GM18517 (cell line): ENCODE data around the gene CTF1.
A peak's percentile ranks its signal among the peaks of the same experiment; 100 is the strongest.

Experiments used
- ATAC-seq: cut with Tn5 transposase; IDR thresholded peaks from one replicate; pipeline ENCODE4 v1.9.1; 2021; ENCODE audit warnings: mild to moderate bottlenecking, moderate library complexity; ENCODE audit not compliant: unreplicated experiment

CTF1 gene

DNA sequence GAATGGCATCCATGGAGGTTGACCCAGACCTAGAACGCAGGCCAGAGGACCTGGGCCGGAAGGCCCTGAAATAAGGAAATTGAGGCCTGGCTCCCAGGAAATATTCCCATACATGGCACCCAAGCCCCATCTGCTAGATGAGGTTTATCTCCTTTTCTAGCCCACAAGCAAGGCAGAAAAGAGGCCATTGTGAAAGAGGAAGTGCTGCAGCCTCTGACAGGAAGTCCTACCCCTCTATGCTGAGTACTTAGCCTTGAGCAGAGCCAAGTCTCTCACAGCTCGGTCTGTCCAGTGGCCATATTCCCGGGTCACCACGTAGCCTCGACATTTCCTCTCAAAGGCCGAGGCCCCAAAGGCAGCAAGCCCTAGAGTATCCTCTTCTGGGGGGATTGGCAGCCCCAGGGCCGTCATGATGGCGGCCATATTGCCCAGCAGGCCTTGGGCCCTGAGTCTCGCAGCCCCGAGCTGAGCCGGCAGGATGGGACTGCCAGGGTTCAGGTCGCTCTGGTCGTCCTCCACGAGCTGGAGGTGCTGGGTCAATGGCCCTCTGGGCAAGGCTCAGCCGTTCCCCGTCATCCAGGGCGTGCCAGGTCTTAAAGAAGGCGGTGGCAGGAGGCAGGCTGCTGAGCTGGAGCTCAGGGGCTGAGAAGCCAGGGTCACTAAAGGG is 7.8 kb downstream of the CTF1 start:
- no peak for ATAC-seq

GRCh38 chr16:30907064-30907463 is 10.7 kb downstream of the CTF1 start:
- no peak for ATAC-seq

- ATAC-seq = no peak
Measured at GRCh38 chr16:30910427-30911029, 14.1 kb downstream of the CTF1 start.

DNA sequence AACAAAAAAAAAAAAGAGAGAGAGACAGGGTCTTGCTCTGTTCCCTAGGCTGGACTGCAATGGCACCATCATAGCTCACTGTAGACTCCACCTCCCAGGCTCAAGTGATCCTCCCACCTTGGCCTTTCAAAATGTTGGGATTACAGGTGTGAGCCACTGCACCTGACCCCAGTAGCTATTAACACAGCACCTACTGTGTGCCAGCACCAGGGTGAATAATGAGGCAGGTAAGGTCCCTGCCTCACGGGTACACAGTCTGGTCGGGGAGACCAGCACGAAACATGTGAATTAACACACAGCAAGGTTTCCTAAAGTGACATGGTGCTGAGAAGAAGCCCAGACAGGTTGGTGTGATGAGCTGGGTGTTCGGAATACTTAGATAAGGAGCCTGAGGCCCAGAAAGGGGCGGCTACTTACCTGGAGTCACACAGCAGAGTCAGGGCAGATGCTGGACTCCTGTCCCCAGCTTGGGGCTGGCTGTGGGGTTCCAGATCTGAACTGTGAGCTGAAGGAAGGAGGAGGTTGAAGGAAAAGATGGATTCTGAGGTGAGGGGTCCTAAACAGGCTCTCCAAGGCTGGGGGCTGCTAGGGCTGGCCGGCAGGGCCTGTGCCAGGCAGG is 16.5 kb downstream of the CTF1 start:
- no peak for ATAC-seq

DNA sequence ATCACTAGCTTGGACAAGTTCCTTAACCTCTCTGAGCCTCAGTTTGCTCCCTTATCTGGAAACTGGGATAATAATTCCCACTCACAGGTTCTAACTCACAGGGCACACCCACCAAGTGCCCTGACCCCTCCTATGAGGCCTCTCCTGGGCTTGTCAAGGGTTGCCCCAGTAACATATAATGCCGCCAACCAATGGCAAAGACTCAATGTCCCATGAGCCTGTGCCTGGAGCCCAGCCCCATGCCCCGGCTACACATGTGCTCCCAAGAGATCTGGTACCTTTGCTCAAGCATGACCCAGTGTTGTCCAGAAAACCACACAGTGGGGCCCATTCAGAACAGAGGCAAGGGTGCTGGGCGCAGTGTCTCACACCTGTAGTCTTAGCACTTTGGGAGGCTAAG is 18.4 kb downstream of the CTF1 start:
- ATAC-seq = no peak

DNA sequence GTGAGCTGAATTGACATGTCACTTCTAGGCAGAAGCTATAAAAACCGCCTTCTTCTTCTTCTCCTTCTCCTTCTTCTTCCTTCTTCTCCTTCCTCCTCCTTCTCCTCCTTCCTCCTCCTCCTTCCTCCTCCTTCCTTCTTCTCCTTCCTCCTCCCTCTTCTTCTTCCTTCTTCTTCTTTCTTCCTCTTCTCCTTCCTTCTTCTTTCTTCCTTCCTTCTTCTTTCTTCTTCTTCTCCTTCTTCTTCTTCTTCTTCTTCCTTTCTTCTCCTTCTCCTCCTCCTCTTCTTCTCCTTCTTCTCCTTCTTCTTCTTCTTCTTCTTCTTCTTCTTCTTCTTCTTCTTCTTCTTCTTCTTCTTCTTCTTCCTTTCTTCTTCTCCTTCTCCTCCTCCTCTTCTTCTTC is 22.2 kb downstream of the CTF1 start:
- no peak for ATAC-seq

DNA sequence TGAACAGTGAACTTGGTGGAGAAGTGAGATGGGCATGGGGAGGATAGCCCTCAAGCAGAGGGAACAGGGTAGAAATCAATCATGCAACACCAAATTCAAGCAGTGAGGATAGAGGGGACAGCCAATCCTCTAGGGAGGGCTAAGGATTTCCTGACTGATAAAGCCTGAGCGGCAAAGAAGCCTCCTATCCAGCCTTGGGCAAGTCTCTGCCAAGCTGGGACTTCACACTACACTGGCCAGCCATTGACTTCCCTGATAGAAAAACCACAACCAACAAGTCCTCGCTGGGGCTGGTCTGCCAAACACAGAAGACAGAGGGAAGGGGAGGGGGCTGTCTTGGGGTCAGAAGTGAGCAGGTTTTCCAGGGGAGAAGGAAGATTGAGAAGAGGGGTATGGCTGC is 24.5 kb downstream of the CTF1 start:
- ATAC-seq = no peak

- ATAC-seq = no peak
Measured at GRCh38 chr16:30921459-30921747, 25.0 kb downstream of the CTF1 start.

GRCh38 chr16:30921748-30922419 is 25.5 kb downstream of the CTF1 start:
- no peak for ATAC-seq

DNA sequence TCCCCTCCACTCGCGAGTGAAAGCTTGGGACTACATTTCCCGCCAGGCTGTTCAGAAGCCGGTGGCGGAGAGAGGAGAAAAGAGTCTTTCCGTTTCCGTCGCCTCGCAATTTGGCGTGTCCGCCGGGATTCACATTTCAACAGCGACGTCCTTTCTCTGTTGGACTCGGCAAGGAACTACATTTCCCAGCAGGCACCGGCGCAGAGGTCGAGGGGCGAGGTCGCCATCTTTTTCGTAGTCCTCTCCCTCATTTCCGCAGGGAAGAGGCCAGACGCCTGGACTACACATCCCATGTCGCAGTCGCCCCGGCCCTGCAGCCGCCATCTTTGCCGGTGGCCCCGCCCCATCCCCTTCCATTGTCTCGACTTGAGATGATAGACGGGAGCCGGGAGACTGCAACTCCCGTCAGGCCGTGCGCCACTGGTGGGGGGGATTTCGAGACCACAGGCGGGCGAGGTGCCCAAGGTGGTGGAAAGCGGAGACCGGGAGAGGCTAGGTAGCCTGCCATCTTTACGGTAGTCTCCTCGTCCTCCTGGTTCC is 26.1 kb downstream of the CTF1 start:
- ATAC-seq = peak; percentile 78

DNA sequence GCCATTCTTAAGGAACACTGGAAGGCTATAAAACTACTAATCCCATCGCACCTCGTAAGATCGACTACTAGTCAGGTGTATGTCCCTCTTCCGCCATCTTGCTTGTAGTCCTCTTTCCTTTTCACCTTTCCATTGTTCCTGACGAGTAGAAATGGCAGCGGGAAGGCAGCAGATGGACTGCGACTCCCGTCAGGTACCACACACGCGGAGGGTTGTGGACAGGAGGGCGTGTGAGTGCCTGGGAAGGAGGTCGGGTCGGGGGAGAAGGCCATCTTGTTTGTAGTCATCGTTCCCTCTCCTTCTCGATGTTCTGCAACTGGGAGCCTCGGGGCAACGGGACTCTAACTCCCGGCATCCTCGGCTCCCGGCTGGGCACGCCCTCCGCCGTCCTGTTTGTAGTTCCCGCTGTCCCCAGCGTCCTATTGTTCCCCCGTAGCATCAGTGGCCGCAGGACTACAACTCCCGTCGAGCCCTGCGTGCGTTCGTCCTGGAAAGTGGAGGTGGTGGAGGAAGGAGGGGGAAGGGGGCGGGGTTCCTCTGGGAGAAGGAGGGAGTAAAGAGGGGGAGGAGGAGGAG is 26.6 kb downstream of the CTF1 start:
- peak; percentile 64 for ATAC-seq

GRCh38 chr16:30923554-30924075 is 27.2 kb downstream of the CTF1 start, which contains the start of gene FBXL19:
Gene FBXL19, plus strand, starts transcription at chr16:30923572. Its CDS starts 2,183 bp downstream, at chr16:30925755.
- no peak for ATAC-seq

- no peak for ATAC-seq
Measured at GRCh38 chr16:30924076-30924912, 27.9 kb downstream of the CTF1 start.

DNA sequence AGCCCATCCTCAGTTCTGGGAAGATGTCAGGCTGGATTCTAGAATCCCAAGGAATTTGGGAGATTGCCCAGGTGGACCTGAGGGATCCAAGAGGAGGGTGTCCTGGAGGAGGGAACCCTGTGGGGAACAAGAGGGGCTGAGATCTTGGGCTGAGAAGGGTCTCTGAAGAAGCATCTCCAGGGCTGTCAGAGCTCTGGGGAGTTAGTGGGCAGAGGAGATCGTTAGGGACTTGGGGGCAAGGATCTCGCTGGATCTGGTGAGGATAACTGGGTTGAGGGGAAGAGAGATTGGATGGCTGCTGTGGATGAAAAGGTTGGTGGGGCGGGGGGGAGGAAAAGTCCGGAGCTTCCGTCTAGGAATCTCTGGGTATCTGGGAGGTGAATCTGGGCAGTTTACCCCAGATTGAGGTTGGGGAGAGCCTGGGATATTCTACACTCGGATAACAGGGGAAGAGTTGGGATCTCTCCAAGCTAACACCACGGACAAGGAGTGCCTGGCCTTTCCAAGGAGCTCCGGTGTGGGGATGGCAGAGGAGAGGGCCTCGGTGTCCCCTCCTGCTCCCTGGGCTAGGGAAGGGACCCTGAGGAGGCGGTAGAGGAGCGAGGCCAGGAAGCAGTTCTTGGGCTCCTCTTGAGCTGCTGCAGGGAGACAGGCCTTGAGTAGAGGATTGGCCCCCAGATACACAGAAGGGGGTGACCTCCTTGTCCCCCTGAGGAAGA is 28.7 kb downstream of the CTF1 start:
- no peak for ATAC-seq

- ATAC-seq = no peak
Measured at GRCh38 chr16:30925632-30925987, 29.2 kb downstream of the CTF1 start.

DNA sequence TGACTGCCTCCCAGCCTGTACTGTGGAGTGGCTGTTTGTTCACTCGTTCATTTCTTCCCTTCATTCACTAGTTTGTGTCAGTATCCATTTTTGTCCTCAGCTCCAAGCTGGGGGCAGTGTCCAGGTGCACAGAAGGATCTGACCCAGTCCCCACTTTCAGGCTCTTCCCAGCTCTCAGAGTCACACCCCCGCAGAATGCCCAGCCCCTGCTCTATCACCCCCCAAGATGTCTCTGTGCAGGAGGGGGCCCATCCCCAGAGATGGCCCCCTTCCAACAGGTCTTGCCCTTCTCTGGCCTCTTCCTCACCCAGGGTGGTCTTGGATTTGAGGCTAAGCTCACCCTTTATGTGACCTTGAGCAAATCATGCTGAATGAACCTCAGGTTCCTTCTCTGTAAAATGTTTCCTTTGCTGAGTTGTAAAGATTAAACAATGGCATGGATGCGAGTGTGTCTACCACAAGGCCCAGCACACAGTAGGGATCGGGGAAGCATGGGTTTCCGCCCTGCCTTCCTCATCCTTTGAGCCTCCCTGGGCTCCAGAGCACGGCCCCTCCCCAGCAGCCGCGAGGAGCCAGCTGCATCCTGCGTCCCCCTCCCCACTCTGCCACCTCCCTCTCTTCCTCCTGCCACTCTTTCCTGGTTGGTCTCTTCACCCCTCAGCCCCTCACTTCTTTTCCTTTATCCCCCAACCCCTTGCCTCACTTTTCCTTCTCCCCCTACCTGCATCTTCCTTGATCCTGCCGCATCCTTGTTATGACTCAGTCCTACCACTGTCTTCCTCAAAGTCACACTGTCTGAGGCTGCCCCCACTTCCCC is 29.8 kb downstream of the CTF1 start:
- ATAC-seq = no peak

DNA sequence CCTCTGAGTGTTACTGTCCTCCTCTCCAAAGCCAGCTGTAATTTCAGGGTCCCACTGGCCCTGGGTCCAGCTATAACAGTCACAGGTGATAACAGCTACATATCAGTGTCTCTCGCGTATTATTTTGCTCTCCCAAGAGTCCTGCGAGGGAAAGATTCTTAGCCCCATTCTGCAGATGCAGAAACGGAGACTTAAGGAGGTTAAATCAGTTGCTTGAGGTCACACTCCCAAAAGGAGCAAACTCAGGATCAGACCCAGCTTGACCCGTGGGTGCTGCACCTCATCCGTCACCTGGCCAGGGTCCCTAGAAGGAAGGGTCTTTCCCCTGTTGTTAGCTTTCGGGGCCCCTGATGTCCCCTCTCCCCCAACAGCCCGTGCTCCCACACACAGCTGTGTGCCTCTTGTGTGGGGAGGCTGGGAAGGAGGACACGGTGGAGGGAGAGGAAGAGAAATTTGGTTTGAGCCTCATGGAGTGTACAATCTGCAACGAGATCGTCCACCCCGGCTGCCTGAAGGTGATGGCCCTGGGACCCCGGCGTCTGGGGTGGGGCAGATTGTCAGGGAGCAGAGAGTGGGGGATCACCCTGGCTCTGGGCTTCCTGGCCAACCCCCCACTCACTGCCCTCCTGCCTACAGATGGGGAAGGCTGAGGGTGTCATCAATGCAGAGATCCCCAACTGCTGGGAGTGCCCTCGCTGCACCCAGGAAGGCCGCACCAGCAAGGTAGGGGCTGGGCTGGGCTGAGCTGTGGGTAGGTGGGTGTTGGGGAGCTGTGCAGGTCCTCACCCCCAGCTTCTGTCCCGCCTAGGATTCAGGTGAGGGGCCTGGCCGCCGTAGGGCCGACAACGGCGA is 30.7 kb downstream of the CTF1 start:
- ATAC-seq = no peak

DNA sequence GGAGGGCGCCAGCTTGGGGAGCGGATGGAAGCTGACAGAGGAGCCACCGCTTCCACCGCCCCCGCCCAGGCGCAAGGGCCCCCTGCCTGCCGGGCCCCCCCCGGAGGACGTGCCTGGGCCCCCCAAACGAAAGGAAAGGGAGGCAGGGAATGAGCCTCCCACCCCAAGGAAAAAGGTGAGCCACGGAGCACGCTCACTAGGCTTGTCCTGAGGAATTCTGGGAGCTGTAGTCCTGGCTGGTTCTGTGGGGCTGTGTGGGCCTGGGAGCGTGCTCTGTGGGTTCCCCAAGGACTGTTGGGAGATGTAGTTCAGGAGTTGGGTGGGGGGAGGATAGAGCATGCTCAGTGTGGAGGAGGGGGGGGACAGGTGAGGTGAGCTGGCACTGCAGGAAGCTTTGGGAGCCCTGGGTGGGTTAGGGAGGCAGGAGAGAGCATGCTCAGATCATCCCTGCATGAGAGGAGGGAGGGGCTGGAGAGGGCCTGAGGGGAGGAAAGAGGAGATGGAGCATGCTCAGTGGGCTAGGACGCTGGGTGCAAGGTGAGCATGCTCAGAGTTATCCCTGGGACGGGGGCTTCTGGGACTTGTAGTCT is 31.5 kb downstream of the CTF1 start:
- no peak for ATAC-seq
